Gastrocnemius medialis (tissue), 4 donors: ENCODE results near the gene PROSER2.

ENCODE experiments used
- CTCF ChIP-seq, 5 experiments: fragments of 450-650 bp in 3 of 5; fragments of 200-600 bp in 2 of 5; sonication (generic) in 2 of 5; IDR thresholded peaks in 4 of 5; conservative IDR thresholded peaks in 1 of 5; 1 replicate in 4 of 5; 2 replicates in 1 of 5; pipeline ENCODE4 v1.5.1; 2016 to 2019; ENCODE audit warnings: antibody characterized with exemption in 5 of 5, mild to moderate bottlenecking in 3 of 5, moderate library complexity in 3 of 5
- POLR2A ChIP-seq, 2 donors: fragments of 450-650 bp; IDR thresholded peaks; one replicate each; pipeline ENCODE4 v1.6.1; 2017; ENCODE audit warnings: antibody characterized with exemption in 2 of 2, mild to moderate bottlenecking in 2 of 2, moderate library complexity in 2 of 2

GRCh38 chr10:11795101-11795920 lies 27.8 kb upstream of the PROSER2 start:
- TF ChIP-seq CTCF (IDR thresholded peaks at IDR 0.05 in 4 of 5, conservative IDR thresholded peaks at IDR 0.05 in 1 of 5) = no peak
- TF ChIP-seq POLR2A (IDR thresholded peaks at IDR 0.05) = no peak
